ENCODE results near the gene C12orf76.
"Not testable (repeated sequence)": the region's sequence is repeated elsewhere in the genome, so short reads cannot be mapped to it uniquely, and the experiment has no call there.

The C12orf76 gene, protein sequence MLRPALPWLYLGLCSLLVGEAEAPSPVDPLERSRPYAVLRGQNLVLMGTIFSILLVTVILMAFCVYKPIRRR
- 5.2 to 12.9 reads per million in 2 experiments for total RNA-seq

DNA sequence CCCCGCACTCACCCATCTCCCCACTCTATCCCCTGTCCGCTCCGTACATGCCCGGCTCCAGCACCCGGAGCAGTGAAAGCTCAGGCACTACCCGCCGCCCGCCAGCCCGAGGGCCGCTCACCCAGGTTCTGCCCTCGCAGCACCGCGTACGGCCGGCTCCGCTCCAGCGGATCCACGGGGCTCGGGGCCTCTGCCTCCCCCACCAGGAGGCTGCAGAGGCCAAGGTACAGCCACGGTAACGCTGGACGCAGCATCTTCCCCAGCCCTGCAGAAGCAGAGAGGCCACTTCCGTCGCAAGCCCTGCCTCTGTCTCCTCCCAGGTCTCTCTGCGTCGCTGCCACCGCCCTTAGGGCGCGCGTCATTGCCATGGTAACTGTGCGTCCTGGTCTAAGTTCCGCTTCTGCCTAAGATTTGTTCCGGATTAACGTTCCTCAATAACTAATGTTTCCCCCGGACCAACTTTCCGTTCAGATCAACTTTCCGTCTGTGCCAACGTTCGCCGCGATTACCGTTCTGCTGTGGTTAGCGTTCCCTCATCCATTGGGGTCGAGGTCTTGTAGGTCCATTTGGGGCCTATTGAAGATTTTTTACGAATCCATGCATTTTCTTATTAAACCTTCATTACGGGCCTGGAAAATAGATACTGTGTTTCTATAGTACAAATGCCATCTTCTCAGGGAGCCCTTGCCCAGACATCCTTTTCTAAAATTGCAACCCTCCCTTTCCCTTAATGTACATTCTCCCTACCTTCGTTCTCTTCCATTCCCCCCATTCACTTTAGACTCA, at the start of gene C12orf76:
Gene C12orf76, minus strand, starts transcription at position 281 of the 786 bp plus-strand sequence. Its CDS starts 27 bp downstream, at position 254.
- peak; percentile 86 for DNase-seq (ENCODE audit: low read depth)

DNA sequence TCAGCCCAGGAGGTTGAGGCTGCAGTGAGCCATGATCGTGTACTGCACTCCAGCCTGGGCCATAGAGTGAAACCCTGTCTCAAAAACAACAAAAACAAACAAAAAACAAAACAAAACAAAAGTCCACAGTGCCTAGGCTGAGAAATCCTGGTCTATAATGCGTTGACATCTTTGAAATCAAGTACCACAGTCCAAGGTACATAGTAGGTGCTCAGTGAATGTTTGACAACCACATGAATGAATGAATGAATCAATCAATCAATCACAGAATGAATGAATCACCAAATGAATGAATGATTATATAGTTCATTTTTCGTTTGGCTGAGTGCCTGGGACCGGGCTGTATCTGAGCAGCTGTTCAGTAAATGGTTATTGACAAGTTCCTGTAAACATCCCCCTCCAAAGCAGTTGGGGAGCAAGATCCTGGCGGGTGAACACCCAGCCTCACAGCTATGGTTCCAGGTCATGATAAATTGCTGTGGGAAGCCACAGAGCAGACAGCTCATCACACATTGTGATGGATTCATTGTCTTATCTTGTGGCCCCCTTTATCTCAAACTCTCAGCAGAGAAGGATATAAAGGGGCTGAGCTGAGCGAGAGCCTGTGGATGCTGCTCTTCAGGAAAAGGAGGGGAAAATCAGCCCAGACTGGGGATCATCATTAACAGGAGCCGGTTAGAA, 45.4 kb upstream of the C12orf76 start:
- no peak for DNase-seq (ENCODE audit: low read depth)

DNA sequence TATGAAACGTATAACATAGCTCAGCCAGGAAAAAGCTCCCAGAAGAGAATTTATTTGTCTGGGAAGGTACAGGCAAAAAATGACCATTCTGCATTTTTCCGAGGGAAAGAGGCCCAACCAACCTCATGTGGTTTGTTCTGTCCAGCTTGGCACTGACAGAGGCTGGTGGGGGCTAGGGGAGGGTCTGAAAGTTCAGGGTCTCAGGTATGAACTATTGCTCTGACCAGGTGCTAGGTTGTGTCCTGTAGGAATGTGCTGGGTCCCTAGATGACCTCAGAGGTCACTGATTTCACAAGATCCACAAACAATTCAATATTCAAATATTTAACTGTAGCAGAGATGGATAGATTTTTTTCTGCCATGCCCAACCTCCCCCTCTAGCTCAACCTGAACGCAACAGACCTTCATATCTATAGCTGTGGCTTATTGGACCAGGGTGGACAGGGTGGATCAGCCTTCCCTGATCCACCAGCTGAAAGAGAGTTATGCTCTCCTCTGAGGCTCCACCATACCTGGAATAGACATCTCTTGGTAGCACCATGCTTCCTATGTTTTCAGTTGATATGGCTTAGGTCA, 42.9 kb upstream of the C12orf76 start:
- DNase-seq (ENCODE audit: low read depth) = no peak

DNA sequence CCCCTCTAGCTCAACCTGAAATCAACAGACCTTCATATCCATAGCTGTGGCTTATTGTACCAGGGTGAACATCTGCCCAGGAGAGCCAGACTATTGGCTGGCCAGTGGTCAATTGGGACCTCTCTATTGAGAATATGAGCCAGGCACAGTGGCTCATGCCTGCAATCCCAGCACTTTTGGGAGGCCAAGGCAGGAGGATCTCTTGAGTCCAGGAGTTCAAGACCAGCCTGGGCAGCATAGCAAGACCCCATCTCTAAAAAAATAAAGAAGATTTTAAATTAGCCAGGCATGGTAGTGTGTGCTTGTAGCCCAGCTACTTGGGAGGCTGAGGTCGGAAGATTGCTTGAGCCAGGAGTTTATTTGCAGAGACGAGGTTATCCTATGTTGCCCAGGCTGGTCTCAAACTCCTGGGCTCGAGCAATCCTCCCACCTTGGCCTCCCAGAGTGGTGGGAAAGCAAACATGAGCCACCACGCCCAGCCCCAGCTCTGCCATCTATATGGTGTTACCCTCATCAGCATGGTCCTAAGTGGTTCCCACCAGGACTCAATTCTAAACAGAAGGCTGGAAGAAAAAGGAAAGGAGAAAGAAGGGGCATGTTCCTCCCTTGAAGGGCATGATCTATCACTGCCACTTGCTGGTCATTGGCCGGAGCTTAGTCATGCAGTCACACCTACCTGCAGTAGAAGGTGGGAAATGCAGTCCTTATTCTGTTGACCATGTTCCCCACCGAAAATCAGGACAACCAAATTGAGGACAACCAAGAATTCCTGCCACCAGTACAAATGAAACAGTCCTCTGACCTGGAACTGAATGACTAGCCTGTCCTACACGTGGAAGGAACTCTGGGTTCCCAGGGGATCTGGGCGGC, 42.2 kb upstream of the C12orf76 start:
- DNase-seq (ENCODE audit: low read depth) = no peak

DNA sequence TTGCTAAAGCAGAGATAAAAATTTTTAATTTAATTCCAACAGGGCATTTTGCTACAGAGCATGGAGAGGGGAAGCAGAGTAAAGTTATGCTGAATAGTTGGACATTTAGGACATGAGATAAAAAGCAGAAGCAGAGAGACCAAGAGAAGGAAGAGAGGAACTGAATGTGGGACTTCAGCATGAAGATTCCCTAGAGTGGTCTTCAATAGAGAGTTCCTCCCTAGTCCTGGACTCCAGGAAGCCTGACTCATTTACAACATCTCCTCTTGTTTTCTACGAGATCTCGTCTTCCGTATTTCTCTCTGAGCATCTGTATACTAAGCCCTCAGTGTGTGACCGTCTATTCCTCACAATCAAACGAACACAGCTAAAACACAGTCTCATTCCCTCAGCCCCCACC, 40.6 kb upstream of the C12orf76 start:
- DNase-seq (ENCODE audit: low read depth) = no peak

DNA sequence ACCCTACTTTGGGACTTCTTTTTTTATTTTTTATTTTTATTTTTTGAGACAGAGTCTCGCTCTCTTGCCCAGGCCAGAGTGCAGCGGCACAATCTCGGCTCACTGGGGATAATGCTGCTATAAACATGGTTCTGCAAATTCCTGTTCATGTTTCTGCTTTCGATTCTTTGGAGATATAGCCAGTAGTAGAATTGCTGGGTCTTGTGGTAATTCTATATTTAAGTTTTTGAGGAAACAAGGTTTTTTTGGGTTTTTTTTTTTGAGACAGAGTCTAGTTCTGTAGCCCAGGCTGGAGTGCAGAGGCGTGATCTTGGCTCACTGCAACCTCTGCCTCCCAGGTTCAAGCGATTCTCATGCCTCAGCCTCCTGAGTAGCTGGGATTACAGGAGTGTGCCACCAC, 39.9 kb upstream of the C12orf76 start:
- DNase-seq (ENCODE audit: low read depth) = not testable (repeated sequence)

DNA sequence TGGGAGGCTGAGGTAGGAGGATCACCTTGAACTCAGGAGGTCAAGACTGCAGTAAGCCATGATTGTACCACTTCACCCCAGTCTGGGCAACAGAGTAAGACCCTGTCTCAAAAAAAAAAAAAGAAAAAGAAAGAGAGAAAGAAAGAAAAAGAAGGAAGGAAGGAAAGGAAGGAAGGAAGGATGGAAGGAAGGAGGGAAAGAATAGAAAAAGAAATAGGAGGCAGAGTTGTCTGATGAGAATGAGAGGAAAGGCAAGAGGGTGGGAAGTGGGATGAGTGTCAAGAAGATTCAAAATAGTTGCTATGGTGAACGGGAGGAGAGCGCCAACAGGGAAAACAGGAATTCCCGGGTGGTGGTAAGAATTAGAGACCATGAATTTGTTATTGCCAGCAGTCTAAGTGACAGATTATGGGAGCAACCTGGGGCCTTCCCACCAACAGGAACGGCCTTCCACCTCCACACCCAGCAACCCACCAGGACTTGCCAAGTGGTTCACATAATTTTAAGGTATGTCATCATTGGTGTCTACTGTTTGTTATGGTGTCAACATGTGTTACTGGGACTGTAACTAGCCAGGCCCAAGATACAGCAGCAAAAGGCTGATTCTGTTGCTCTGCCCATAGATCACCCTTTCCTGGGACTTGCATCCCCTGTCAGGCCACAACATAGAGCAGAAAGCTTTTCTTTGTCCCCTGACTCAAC, 36.1 kb upstream of the C12orf76 start:
- no peak for DNase-seq (ENCODE audit: low read depth)

DNA sequence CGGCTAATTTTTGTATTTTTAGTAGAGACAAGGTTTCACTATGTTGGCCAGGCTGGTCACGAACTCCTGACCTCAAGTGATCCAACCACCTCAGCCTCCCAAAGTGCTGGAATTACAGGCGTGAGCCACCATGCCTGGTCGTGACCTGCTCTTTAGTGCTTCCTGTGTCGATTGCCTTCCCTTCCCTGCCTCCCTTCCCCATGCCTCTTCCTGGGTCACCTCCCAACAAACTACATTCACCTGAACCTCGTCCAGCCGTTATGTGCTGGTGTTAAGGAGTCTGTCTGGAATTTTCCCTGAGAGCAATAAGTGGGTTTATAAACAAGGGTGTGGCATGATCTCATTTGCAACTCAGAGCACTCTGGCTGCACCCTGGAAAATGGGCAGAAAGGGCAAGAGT, 32.1 kb upstream of the C12orf76 start:
- DNase-seq (ENCODE audit: low read depth) = no peak

DNA sequence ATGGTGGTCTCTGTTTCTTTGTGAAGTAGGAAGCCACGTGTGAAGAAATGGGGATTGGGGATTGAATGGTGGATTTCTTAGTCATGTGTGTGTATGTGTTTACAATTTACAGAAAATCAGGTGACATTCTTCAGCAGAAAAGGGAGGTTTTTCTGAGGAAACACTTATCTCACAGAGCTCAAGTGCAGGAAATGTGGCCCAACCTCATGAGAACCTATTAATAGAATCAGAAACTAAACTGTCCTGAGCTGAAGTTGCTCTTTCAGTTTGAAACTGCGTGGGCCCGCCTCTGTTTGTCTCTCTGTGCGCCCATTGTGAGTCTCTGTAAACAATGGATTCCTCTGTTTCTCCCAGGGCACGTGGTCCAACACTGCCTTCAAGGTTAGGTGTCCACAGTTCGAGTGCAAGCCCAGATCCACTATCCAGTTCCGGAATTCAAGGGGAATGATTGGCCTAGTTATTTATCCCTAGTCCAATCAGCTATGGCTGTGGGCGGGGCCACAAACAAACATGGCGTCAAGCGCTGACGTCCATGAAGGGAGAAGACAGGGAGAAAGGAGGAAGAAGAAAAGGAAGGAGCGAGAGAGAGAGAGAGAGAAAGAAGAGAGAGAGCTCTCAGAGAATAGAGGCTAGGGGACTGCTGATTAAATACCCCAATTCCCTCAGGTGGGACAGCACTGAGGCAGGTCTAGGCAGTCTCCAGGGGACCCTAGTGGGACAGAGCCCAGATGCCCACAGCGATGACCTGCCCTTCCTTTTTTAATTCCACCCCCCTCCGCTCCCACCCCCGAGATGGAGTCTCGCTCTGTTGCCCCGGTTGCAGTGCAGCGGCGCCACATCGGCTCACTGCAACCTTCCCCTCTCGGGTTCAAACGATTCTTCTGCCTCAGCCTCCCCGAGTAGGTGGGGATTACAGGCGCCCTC, 31.4 kb upstream of the C12orf76 start:
- peak; percentile 54 for DNase-seq (ENCODE audit: low read depth)

DNA sequence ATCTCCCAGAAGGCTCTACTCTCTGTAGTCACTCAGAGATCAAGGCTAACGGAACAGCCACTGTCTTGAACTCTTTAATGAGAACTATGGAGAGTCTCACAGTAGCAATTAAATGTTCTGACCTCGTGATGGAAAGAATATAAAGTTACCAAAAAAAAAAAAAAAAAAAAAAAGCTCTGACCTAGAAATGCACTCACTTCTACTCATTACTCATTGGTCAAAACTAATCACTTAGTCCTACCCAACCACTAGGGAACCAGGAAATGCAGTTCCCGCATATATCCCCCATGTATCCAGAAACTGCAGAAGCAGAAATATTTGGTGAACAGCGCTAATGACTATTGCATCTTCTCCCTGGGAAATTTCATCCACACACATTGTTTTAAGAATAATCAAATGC, 29.5 kb upstream of the C12orf76 start:
- DNase-seq (ENCODE audit: low read depth) = no peak

DNA sequence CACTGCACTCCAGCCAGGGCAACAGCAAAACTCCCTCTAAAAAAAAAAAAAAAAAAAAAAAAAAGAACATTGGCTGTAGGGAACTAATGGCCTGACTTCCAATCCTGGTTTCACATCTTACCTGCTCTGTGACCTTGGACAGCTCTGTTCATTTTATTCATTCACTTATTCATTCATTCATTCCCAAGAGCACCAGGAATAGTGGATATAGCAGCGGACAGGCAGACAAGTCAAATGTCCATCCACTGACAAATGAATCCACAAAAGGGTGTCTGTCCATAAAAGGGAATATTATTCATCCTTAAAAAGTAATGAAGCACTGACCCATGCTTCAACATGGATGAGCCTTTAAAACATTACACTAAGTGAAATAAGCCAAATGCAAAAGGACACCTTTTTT, 27.6 kb upstream of the C12orf76 start:
- DNase-seq (ENCODE audit: low read depth) = no peak

DNA sequence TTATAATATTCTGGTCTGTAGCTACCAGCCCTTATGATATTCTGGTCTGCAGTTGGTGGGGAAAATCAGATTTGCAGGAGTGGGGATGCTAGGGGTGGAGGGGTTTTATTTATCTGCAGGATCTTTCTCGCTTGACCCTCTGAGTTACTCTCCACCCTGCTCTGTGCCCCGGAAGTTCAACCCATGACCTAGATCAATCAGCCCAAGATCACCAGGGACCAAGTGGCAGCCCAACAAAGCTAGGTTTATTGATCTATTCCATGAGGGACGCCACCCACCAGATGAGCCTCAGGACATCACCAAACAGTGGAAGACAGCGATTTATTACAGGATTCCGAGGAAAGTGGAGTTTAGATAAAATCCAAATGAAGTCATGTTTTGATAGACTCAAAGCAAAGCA, 25.8 kb upstream of the C12orf76 start:
- no peak for DNase-seq (ENCODE audit: low read depth)

DNA sequence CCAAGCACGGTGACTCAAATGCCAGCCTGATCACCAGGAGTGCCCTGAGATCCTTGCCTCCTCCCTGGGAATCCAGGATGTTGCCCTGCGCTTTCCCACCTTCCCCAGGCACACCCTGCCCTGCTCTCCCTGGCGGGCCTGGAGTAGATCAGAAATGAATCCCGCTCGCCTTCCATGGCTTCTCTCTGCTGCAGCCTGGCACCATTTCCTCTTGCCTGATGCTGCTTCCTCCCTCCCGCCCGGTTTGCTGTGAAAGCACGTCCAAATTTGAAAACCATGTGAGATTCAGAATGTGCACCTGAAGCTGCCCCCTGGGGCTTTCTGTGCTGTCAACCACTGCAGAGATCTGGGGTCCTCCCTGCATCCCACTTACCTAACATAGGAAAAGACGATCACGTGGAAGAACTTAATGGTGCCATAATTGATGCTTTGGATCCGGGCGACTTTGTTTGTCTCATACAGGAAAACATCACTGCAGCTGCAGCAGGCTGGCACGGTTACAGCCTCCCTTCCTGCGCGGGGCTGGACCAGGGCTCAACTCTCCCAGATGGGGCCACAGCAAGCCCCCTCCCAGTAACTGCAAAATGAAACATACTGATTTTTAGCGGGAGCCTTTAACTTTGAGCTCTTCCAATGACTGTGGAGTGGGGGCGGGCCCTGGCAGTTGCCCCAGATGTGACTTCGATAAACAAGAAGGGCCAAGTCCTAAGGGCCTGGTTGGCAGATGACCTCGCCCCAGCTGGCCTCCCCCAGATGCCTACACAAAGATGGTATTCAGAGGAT, 24.9 kb upstream of the C12orf76 start:
- DNase-seq (ENCODE audit: low read depth) = no peak

DNA sequence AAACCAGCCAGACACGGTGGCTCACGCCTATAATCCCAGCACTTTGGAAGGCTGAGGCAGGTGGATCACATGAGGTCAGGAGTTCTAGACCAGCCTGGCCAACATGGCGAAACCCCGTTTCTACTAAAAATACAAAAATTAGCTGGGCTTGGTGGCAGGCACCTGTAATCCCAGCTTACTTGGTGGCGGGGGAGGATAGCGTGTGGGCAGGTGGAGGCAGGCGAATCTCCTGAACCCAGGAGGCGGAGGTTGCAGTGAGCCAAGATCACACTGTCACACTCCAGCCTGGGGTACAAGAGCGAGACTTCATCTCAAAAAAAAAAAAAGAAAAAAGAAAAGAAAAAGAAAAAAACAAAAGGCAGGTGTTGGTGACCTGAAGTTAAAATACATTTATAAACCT, 24.3 kb upstream of the C12orf76 start:
- DNase-seq (ENCODE audit: low read depth) = not testable (repeated sequence)

DNA sequence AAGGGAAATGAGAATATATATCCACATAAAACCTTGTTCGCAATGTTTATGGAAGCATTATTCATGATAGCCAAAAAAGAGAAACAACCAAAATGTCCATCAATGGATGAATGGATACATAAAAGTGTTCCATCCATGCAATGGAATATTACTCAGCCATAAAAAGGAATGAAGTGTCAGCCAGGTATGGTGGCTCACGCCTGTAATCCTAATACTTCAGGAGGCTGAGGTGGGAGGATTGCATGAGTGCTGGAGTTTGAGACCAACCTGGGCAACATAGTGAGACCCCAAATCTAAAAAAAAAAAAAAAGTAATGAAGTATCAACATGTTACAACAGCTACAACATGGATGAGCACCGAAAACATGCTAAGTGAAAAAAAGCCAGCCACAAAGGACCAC, 23.6 kb upstream of the C12orf76 start:
- no peak for DNase-seq (ENCODE audit: low read depth)

DNA sequence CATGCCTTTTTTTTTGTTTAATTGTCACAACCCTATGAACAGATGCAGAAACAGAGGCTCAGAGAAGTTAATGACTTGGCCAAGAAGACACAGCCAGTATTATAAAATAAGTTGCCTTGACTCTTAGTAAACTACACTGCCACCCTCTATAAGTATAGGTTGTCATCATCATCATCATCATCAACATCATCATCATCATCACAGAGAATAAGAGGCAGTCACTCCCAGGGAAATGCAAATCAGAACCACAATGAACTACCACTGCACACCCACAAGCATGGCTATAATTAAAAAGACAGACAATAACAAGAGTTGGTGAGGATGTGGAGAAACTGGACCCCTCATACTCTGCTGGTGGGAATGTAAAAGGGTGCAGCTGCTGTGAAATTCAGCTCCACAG, 23.2 kb upstream of the C12orf76 start:
- DNase-seq (ENCODE audit: low read depth) = no peak

DNA sequence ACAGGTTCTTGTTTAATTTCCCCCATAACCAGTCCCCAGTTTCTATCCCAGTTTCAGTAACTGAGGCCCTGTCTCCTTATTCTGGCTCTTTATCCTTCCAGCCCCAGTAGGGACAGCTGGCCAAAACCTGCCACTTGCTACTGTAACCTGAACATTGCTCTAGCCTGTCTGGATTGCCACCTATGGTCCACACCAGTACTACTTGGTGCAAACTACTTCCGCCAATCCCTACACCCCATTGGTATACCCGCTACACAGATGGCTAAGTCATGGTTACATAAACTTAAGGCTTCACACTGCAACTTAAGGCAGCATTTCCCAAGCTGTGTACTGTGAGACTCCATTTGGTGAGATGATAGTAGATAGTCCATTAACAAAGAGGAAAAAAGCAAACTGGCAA, 20.3 kb upstream of the C12orf76 start:
- DNase-seq (ENCODE audit: low read depth) = no peak

DNA sequence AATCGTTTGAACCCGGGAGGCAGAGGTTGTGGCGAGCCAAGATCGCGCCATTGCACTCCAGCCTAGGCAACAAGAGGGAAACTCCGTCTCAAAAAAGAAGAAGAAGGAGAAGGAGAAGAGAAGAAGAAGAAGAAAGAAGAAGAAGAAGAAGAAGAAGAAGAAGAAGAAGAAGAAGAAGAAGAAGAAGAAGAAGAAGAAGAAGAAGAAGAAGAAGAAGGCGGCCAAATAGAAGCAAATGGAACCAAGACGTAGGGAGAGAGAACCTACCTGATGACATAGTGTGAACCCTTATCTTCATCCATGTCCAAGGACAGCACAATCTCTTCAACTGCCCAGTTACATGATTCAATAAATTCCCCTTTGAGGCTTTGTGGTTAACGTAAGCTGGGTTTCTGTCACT, 19.8 kb upstream of the C12orf76 start:
- not testable (repeated sequence) for DNase-seq (ENCODE audit: low read depth)

DNA sequence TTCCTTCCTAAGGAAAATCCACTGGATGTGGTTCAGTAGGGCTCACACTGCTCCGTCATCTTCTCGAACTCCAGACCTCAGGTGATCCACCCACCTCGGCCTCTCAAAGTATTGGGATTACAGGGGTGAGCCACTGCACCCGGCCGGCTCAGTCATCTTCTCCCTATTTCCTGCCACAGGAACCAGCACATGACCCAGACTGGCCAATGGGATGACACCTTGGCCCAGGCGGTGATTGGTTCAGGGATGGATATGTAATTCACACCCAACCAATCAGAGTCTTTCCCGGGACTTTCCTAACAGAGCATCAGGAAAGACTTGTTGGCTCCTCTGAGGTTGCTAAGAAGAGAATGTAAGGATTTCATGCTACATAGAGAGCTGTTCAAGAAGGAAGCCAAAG, 19.2 kb upstream of the C12orf76 start:
- no peak for DNase-seq (ENCODE audit: low read depth)

Measured in T follicular helper cell (primary cell).